ENCODE measurements around the gene EXOC4.
"Not testable (repeated sequence)": the region's sequence is repeated elsewhere in the genome, so short reads cannot be mapped to it uniquely, and the experiment has no call there.

Gene EXOC4

DNA sequence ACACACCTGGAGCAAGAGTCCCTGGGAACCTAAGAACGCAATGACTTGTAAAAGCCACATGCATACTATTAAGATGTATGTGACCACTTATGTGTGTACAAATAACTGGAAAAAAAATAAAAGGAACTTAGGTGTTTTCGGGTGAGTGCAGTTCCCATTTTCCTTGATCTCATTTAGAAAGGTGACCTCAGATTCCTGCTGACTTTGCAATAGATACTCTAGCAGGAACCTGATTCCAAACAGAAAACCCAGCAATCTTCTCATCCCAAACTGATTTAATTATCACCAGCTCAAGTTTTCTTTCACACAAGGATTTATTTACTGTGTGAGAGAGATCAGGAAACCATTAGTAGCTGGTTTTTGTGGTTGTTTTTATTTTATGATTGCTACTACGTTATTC lies 817.8 kb downstream of the EXOC4 start:
- DNase-seq (ENCODE audit: low read depth in 2 of 2) = no peak

DNA sequence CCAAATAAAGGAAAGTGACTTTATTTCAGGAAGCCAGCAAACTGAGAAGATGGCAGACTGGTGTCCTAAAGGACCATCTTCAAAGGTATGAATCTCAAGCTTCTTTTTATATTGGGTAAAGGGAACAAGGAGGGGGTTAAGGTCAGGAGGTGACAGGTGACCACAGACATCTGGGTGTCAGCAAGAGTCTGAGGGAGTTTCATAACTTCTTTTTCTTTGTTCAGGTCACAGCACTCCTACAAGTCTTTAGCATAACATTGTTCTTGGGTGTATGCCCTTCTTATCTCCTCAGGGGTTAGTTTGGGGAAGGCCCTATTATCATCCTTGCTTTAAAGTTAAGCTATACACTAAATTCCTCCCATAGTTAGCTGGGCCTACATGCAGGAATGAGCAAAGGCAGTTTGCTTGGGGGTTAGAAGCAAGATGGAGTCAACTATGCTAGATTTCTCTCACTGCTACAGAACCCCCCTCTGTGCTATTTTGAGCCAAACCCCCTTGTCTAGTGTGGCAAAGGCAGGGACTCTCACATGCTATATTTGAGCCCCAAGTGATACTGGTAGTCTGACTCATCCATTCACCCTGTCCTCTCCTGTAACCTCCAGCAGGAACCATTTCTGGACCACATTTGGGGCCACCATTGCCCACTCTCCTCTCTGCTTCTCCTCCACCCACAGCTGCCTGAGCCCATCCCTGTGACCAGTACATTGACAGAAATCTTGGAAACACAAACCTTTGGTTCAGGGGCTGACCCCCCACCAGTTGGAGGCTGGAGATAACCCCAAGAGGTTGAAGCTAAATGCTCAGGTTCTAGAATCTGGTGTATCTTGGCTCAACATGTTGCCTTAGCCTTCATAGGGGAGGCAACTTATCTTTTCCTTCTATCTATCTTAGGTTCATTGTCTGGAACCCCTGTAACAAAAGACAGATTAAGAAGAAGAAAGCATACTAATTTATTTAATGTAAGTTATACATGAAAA lies 818.8 kb downstream of the EXOC4 start:
- no peak for DNase-seq (ENCODE audit: low read depth in 2 of 2)

DNA sequence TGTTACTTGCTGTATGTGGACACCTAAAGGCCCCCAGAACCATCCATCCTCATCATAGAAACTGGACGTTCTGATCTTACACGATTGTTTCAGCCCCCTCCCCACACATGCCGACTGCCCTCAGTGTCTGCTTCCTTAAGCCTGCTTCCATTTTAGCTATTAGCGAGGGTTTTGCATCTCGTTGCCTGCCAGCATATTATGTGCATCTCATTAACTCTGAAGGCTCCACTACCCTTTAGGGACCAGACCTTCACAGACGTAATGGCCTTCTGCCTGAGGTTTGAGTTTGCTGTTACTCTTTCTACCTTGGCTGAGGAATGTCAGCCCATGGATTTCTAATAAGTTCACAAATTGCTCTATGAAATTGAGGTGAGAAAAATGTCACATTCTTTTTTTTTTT lies 820.4 kb downstream of the EXOC4 start:
- DNase-seq (ENCODE audit: low read depth in 2 of 2) = no peak

DNA sequence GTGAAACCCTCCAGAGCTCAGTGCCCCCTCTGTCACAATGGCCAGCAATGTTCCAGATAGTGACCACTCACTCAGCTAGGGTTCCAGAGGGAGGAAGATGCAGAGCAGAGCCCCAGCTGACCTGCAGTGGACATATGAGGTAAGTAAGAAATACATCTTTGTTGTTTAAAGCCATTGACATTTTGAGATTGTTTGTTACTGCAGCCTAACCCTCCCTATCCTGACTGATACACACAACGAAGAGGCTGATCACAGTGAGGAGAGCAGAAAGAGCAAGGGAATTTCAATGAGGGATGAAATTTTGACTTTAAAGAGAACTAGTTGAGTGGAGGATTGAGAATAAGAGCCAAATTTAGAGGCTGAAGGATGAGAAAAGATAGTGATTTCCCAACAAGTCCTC lies 822.9 kb downstream of the EXOC4 start:
- no peak for DNase-seq (ENCODE audit: low read depth in 2 of 2)

DNA sequence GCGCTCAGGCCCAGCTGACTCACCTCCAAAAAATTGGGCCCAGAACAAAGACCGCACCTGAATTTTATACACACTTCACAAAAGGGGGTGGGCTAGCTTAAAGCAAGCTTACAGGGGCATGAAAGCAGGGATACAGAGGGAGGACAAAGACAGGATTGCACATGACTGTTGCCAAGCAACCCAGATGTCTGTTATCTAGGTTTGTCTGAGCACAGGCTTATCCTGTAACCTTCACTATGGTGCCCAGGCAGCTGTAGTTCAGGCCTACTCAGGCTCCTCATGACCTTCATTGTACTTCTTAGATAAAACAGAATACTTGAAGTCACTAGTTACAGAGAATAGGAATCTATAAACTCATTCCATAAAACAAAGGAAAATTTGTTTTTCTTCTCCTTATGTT lies 824.7 kb downstream of the EXOC4 start:
- DNase-seq (ENCODE audit: low read depth in 2 of 2) = not testable (repeated sequence)

DNA sequence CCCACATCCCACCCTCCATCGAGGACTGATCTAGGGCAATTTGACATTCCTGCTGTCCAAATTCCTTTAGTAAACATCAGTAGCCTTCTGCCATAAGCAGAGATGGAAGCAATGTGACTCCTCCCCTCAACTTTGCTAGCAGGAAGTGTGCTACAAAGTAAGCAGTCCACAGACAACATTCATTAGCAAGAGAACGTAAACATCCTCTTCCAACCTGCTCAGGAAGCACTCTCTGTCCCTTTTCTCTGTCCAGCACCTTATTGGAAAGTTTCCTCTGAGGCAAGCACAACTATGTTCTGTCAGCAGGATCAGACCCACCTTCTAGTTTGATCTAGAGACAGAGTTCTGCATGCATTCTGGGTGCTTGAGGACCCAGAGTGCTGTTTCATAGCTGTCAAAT lies 826.1 kb downstream of the EXOC4 start:
- DNase-seq (ENCODE audit: low read depth in 2 of 2) = no peak

DNA sequence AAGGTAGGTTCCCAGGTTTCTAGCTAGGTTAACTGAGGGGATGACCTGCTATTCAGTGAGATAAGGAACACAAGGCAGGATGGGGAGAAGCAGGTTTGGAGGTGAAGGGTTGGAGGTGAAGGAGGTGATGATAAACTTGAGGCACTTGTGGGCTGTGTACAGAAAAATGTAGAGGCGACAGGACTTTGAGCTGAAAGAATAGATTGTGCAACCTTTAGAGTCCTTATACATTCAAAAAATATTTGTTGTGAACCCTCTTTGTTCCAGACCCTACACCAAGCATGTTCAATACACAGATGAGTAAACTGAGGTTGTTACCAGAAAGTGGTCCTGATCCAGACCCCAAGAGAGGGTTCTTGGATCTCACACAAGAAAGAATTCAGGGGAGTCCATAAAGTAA lies 828.8 kb downstream of the EXOC4 start:
- DNase-seq (ENCODE audit: low read depth in 2 of 2) = no peak

DNA sequence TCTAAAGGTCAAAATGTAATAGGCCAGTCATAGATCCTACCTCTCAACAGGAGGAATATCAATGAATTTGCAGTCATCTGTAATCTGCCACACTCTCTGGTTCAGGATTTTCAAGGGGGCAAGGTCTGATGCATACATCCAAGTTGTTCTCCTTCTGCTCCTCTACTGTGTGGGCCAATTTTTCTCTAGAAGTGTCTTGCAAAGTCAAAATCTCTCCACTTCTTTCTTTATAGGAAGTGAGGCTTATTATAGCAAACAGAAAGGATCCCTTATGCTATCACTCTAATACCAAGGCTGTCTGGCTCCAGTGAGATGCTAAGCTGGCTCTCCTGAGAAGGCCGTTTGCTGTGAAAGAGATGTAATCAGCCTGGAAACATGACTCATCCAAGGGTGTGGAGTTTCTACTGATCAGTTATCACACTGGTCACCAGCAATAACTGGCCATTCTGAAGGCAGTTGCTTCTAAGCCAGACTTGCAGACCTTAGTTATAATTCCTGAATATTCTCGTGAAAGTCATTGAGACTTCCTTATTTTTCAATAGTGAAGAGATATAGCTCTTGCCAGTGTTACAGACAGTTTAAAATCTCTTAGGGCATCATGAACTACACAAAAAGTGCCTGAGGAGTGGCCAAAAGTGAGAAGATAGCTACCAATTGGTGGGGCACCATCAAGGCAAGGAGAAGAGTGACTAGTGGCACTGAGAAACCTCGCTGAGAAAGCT lies 831.0 kb downstream of the EXOC4 start:
- no peak for DNase-seq (ENCODE audit: low read depth in 2 of 2)

DNA sequence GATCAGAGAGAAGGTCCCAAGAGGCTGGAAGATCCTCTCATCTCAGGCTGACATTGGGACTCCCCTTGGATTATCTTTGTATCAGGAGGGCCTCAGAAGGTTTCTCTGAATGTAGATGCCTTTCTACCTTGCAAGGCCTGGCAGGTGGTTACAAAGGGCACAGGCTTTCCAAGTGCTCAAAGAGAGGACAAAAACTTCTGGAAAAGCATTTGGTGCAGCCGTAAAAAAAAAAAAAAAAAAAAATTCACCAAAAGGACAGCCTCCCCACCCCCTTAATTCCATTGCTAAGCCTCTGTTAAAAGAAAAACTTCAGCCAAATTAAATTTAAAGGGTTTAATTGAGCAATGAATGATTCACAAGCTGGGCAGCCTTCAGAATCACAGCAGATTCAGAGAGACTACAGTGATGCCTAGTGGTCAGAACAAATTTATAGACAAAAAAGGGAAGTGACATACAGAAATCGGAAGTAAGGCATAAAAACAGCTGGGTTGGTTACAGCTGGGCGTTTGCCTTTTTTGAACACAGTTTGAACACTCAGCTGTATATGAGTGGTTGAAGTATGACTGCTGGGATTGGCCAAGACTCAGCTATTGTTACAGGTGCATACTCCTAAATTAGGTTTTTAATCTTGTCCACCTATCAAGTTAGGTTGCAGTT lies 831.7 kb downstream of the EXOC4 start:
- no peak for DNase-seq (ENCODE audit: low read depth in 2 of 2)

DNA sequence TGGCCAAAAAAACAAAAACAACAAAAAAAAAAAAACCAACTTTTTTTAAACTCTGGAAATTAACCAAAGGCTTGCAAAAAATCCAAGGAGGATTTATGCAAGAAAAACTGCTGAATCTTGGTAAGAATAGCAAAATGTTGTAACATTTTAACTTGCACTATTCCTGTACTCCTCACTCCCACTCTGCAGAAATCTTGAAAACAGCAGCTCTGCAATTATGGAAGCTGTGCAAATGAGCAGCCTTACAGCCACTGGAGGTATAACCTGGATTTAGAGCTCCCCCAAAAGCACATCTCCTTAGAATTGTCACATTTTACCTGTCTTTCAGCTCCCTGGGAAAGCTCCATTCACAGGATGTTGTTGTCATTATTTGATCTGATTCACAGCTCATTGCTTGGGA lies 832.4 kb downstream of the EXOC4 start:
- no peak for DNase-seq (ENCODE audit: low read depth in 2 of 2)

DNA sequence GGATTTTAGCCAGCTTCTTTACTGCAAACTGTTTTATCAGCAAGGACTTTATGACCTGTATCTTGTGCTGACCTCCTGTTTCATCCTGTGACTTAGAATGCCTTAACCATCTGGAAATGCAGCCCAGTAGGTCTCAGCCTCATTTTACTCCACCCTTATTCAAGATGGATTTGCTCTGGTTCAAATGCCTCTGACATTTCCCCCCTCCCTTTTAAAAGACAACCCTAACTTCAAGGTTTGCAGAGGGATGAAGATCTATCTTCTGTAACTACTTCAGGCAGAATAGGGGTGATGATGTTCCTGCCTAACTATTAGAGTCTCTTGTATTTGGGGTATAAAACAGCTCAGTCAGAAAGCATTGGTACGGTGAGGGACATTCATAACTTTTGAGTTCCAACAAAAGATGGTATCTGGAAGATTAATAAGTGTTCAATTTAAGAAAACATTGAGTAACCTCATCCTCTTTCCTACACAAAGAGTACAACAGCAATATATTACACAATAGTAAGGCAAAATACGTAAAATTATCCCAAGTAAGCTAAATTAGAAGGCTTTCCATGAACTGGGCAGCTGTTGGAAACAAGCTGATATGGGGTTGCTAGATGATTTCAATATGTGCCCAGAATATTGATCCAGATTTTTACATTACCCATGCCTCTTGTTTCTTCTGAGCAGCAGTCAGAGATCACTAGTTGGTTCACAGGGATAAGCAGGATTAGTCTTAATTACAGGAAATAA lies 834.3 kb downstream of the EXOC4 start:
- DNase-seq (ENCODE audit: low read depth in 2 of 2) = no peak

DNA sequence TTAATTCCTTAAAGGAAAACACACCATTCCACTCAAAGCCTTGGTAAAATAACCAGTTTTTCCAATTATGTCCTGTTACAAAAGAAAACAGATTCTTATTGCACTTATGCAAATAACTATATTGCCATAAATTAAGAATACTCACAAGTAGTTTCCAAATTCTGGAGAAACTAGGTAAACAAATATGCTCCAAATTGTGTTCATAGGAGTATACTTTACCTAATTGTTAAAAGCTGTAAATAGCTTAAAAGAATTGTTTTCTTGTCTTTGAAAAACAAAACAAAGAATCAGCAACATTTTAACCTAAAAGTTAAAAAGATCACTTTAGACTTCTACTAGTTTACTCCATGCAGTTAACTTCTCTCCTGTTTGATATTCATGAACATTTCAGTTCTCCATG lies 835.3 kb downstream of the EXOC4 start:
- DNase-seq (ENCODE audit: low read depth in 2 of 2) = no peak

DNA sequence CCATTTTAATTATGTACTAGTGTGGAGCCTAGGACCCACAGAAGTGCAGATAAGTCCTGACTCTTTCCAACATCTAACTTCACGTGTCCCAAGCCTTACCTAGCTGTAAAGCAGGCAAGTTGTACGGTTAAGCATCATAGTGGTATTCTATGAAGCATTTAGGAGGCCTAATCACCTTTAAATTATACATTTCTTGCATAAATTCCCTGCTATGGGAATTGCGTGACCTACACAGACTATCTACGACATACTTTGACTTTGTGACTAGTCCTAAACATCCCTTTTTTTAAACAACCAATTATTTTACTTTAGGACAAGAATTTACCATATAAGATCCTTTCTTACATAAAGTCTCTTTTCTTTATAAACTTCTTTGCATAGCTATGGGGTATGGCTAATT lies 836.6 kb downstream of the EXOC4 start:
- no peak for DNase-seq (ENCODE audit: low read depth in 2 of 2)

DNA sequence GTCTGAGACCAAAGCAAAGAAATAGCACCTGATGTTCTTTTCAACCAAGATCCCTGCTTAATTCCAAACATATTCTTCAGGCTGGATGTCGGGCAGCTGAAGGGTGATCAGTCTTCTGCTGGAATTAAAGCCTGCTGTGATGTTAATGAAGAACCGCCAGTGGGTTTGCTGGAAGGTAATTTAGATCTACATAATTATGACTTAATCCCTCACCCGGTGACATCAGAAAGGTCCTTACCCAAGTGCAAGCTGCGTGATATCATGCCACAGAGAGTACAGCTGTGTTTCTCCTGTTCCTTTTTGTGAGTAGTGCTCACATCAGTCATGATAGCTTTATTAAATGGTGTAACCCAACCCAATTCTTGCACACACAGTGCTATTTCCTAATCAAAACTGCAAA lies 845.2 kb downstream of the EXOC4 start:
- DNase-seq (ENCODE audit: low read depth in 2 of 2) = no peak

DNA sequence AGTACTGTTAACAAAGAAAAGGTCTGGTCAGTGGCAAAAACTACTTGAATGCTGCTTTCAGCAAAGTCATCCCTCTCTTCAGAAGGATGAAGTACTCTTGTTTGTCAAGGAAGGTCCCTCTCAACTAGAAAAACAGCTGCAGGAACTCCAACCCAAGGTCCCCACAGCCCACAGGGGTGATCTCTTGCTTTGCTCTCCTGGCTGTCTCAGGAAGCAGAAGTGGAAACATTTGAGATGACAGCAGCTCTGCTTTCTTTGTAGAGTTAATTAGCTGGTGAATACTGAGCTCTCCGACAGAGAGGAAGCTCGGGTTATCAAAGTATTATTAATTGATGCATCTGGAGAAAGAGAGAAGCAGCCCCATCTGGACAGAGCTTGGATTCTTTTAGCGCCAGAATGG lies 848.8 kb downstream of the EXOC4 start:
- no peak for DNase-seq (ENCODE audit: low read depth in 2 of 2)

DNA sequence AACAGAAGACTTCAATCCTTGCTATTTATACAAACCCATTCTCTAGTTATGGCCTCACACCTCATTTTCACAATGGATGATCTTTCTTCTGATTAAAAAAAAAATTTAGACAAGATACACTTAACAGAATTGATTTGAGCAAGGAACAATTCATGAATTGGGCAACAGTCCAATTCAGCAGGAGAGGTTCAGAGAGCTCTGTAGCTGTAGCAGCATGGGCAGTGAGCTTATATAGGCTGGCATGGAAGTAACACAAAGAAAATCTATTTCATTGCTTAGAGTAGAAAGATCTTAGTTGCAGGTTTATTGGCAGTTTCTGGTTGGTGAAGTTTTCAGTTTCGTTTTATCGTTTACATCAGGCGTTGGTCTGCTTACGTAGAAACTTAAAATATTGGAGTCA lies 851.3 kb downstream of the EXOC4 start:
- DNase-seq (ENCODE audit: low read depth in 2 of 2) = no peak

DNA sequence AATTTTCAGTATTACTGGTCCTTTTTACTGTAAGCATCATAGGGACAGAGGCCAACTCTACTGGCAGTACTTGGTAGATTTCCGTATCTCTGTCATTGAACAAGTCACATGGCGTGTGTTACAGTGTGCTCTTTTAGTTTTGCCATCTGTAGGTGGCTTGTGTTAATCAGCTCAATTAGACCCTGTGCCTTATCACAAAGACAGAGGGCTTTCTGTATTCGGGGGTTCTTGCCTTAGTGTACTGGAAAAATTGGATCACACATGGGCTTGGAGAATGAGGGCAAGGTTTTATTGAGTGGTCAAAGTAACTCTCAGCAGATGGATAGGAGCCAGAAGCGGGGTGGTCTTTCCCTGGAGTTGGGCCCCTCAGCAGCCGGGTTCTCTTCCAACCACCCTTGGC lies 853.0 kb downstream of the EXOC4 start:
- DNase-seq (ENCODE audit: low read depth in 2 of 2) = no peak

DNA sequence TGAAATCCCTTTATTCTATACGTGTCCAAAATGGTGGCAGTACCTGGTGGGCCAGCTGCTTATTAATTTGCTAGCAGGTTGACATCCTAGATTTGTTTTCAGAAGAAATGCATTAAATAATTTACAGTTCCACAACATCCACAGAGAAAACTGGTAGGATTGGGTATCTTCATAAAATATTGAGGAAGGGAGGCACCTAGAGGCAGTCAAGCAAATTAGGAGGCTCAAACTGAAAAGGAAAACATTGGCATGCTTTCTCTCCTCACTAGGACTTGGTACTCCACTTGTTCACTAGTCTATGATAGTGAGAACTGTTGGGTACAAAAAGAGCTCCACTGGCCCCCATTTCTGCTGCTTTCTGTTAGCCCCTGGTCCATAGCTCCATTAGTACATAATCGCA lies 855.9 kb downstream of the EXOC4 start:
- no peak for DNase-seq (ENCODE audit: low read depth in 2 of 2)

DNA sequence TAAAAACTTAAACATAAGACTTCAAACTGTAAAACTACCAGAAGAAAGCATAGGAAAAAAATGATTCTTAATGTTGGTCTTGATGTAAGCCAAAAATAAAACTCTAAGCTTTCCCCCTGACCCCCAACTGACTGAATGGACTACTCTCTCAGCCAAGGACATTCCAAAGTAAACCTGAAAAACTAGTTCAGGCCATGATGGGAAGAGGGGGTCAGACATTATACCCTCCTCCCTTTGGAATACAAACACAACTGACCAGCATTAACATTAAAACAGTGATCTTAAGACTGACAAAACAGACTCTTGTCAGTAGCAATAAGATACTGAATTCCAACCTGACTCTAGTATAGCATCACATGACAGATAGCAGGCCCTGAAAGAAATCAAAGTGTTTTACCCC lies 860.8 kb downstream of the EXOC4 start:
- no peak for DNase-seq (ENCODE audit: low read depth in 2 of 2)

DNA sequence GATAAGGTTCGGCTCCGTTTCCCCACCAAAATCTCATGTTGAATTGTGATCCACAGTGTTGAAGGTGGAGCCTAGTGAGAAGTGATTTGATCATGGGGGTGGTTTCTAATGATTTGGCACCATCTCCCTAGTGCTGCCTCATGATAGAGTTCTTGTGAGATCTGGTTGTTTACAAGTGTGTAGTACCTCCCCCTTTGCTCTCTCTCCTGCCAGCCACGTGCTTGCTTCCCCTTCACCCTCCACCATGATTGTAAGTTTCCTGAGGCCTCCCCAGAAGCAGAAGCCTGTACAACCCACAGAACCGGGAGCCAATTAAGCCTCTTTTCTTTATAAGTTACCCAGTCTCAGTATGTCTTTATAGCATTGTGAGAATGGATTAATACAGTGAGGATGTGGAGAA lies 862.1 kb downstream of the EXOC4 start:
- DNase-seq (ENCODE audit: low read depth in 2 of 2) = no peak
